NCI-H345 (cell line): ENCODE data around the gene BNC2.

Experiments used
- DNase-seq: peaks from one replicate; lab custom pipeline; 2025; lab: John Stamatoyannopoulos, UW

The BNC2 gene

GRCh38 chr9:16633794-16634193 is 236.7 kb downstream of the BNC2 start:
- DNase-seq: no peak

GRCh38 chr9:16628413-16628812 is 242.1 kb downstream of the BNC2 start:
- no peak for DNase-seq

- no peak for DNase-seq
These were observed 242.5 kb downstream of the BNC2 start for GRCh38 chr9:16627967-16628366.

- no peak for DNase-seq
These were observed 242.9 kb downstream of the BNC2 start for GRCh38 chr9:16627521-16627920.

- DNase-seq: peak; percentile 51
These were observed 243.8 kb downstream of the BNC2 start for GRCh38 chr9:16626577-16627130.

- DNase-seq: no peak
These were observed 244.7 kb downstream of the BNC2 start for GRCh38 chr9:16625811-16626210.

- no peak for DNase-seq
These were observed 245.3 kb downstream of the BNC2 start for GRCh38 chr9:16625161-16625631.

- no peak for DNase-seq
These were observed 245.7 kb downstream of the BNC2 start for GRCh38 chr9:16624744-16625117.

- no peak for DNase-seq
These were observed 246.3 kb downstream of the BNC2 start for GRCh38 chr9:16623989-16624743.

GRCh38 chr9:16622541-16622940 is 247.9 kb downstream of the BNC2 start:
- no peak for DNase-seq

GRCh38 chr9:16619914-16620520 is 250.5 kb downstream of the BNC2 start:
- DNase-seq: no peak

GRCh38 chr9:16619402-16619801 is 251.1 kb downstream of the BNC2 start:
- no peak for DNase-seq

- DNase-seq: no peak
These were observed 251.9 kb downstream of the BNC2 start for GRCh38 chr9:16618524-16618923.

- no peak for DNase-seq
These were observed 253.8 kb downstream of the BNC2 start for GRCh38 chr9:16616686-16617085.

- DNase-seq: no peak
These were observed 255.0 kb downstream of the BNC2 start for GRCh38 chr9:16615451-16615850.

- no peak for DNase-seq
These were observed 256.9 kb downstream of the BNC2 start for GRCh38 chr9:16613605-16614004.

GRCh38 chr9:16613051-16613450 is 257.4 kb downstream of the BNC2 start:
- no peak for DNase-seq

GRCh38 chr9:16612627-16613026 is 257.8 kb downstream of the BNC2 start:
- no peak for DNase-seq

- DNase-seq: no peak
These were observed 258.5 kb downstream of the BNC2 start for GRCh38 chr9:16611983-16612382.

GRCh38 chr9:16611001-16611400 is 259.5 kb downstream of the BNC2 start:
- no peak for DNase-seq

GRCh38 chr9:16610538-16610937 is 259.9 kb downstream of the BNC2 start:
- DNase-seq: no peak

- no peak for DNase-seq
These were observed 261.6 kb downstream of the BNC2 start for GRCh38 chr9:16608906-16609305.

- no peak for DNase-seq
These were observed 268.0 kb downstream of the BNC2 start for GRCh38 chr9:16602494-16602893.
